GM12872 (cell line): ENCODE measurements around the gene TANGO2.

Experiments used
- CTCF ChIP-seq: IDR thresholded peaks from 3 replicates; pipeline ENCODE4 v1.5.1; 2011; ENCODE audit warnings: low read depth, mild to moderate bottlenecking, low read length, moderate library complexity; ENCODE audit not compliant: insufficient read depth

The TANGO2 gene

GRCh38 chr22:20019661-20020532 is 1.0 kb upstream of the TANGO2 start:
- TF ChIP-seq CTCF = no peak

DNA sequence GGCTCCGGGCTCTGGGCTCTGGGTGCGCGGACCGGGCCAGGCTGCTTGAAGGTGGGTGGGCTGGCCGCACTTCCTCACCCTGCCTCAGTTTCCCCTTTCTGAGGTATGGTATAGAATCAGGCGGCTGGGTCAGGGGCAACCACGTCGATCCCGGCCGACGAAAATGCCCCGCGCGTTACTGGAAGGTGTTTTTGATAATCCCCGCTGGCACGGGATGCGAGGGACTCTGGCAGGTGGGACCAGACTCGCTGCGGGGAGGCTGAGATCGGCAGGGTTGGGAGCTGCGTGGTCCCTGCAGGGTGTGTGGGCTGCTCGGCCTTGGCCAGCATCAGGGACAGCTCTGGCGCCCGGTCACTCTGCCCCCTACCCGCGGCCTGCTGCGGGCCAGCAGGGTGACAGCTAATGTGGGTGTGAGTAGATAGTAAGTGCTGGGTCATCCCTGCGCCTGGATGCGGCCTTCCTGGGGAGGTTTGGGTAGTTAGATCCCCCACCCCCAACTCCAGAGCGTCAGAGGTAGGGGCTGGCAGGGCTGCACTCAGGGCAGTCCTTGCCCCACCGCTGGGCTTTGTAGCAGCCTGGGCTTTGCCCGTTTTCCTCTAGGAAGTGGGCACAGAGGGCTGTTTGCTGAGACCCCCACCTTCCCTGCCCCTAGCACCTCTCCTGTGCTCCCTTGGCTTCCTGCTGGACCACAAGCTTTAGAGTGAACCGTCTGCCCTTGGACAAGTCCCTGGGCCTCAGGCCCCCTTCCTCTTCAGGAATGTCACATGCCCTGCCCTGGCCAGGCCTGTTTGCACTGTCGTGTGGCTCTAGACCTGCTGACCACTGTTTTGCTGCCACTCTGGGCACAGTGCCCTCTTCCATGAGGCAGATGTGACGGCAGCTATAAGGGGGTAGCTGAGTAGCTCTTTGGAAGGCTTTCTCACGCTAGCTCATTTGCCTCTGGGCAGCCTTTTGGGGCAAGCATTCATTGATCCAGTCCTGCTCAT is 579 bp downstream of the TANGO2 start:
- no peak for TF ChIP-seq CTCF

- TF ChIP-seq CTCF = no peak
Measured at GRCh38 chr22:20022231-20022977, 1.5 kb downstream of the TANGO2 start.

GRCh38 chr22:20022978-20023613 is 2.2 kb downstream of the TANGO2 start:
- no peak for TF ChIP-seq CTCF

- TF ChIP-seq CTCF = no peak
Measured at GRCh38 chr22:20024225-20024624, 3.3 kb downstream of the TANGO2 start.

DNA sequence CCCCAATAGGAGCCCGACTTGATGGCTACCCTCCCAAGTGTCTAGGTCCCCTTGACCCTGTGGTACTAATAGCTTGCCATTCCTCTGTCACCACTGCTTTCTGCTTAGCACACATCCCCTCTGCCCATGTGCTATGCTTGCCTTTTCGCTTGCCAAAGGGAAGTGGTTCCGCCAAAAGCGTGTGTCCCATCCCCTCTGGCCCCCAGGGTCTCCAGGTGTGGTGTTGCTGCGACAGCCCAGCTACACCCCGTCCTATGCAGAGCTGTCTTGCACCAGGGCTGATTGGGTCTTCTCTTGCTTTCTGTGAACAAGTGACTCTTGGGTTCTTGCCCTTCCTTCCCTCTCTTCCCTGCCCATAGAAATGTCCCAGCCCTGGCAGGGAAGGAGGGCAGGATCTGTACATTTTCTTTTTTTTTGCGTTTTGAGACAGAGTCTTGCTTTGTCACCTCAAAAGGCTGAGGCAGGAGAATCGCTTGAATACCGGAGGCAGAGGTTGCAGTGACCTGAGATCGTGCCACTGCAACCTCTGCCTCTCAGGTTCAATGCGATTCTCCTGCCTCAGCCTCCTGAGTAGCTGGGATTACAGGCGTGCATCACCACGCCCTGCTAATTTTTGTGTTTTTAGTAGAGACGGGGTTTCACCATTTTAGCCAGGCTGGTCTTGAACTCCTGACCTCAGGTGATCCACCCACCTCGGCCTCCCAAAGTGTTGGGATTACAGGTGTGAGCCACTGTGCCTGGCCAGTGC is 3.9 kb downstream of the TANGO2 start:
- TF ChIP-seq CTCF = no peak
